HepG2 (cell line): ENCODE data around the gene ABCC8. TPM values are rescaled to one million over a fixed set of nuclear protein-coding genes. Genes with fewer than 3 reads are reported as not detected.

ENCODE experiments used
- AGO1 ChIP-seq: fragments of 200-400 bp; formaldehyde crosslinking; IDR thresholded peaks from 2 replicates; pipeline ENCODE4 v1.6.1; 2017; ENCODE audit warnings: mild to moderate bottlenecking, low read depth, low read length, moderate library complexity; ENCODE audit not compliant: poor library complexity, severe bottlenecking
- BCLAF1 ChIP-seq: fragments of 450-650 bp; IDR thresholded peaks from 2 replicates; pipeline ENCODE4 v1.6.1; 2017; ENCODE audit warnings: mild to moderate bottlenecking
- CEBPZ ChIP-seq: IDR thresholded peaks from 2 replicates; pipeline ENCODE4 v1.6.1; 2012; ENCODE audit warnings: low read length, improper control_type of control experiment
- FOXO1 ChIP-seq: sonication (generic); formaldehyde crosslinking; IDR thresholded peaks from 2 replicates; pipeline ENCODE4 v1.4.0; 2020; ENCODE audit warnings: missing genetic modification reagents
- GATAD2A ChIP-seq: IDR thresholded peaks from 2 replicates; pipeline ENCODE4 v1.6.1; 2016
- JARID2 ChIP-seq: sonication (generic); formaldehyde crosslinking; IDR thresholded peaks from 2 replicates; pipeline ENCODE4 v1.8.1; 2023; ENCODE audit warnings: missing genetic modification reagents, inconsistent platforms; ENCODE audit not compliant: insufficient replicate concordance
- KDM2A ChIP-seq: sonication (generic); formaldehyde crosslinking; IDR thresholded peaks from 2 replicates; pipeline ENCODE4 v1.4.0; 2020; ENCODE audit warnings: low read depth, missing genetic modification reagents, borderline replicate concordance
- MEF2D ChIP-seq: sonication (generic); formaldehyde crosslinking; IDR thresholded peaks from 2 replicates; pipeline ENCODE4 v1.5.1; 2020; ENCODE audit warnings: mild to moderate bottlenecking, missing genetic modification reagents
- PRDM4 ChIP-seq: sonication (generic); formaldehyde crosslinking; IDR thresholded peaks from 2 replicates; pipeline ENCODE4 v1.9.0; 2021; ENCODE audit warnings: missing genetic modification reagents, borderline replicate concordance
- RAD21 ChIP-seq: fragments of 450-650 bp; formaldehyde crosslinking; IDR thresholded peaks from 2 replicates; pipeline ENCODE4 v1.5.0; 2020; ENCODE audit warnings: mild to moderate bottlenecking
- RARG ChIP-seq: sonication (generic); formaldehyde crosslinking; IDR thresholded peaks from 2 replicates; pipeline ENCODE4 v1.4.0; 2020; ENCODE audit warnings: low read depth, mild to moderate bottlenecking, missing genetic modification reagents
- SOX13 ChIP-seq, 3 experiments: fragments of 450-650 bp in 1 of 3; sonication (generic) in 1 of 3; formaldehyde crosslinking in 1 of 3; IDR thresholded peaks in 2 of 3; conservative IDR thresholded peaks in 1 of 3; 2 replicates each; pipeline versions ENCODE4 v1.5.0 to v1.6.1; 2016 to 2020; ENCODE audit warnings: antibody characterized with exemption in 1 of 3, mild to moderate bottlenecking in 1 of 3, missing compliant biosample characterization in 1 of 3, missing genetic modification reagents in 1 of 3, moderate library complexity in 1 of 3
- TRIM24 ChIP-seq: sonication (generic); formaldehyde crosslinking; IDR thresholded peaks from 2 replicates; pipeline ENCODE4 v1.8.0; 2022; ENCODE audit warnings: mild to moderate bottlenecking, missing genetic modification reagents
- ZNF562 ChIP-seq: sonication (generic); formaldehyde crosslinking; IDR thresholded peaks from 2 replicates; pipeline ENCODE4 v1.8.0; 2022; ENCODE audit warnings: missing genetic modification reagents, borderline replicate concordance
- ZNF687 ChIP-seq: sonication (generic); formaldehyde crosslinking; IDR thresholded peaks from 2 replicates; pipeline ENCODE4 v1.5.1; 2020; ENCODE audit warnings: mild to moderate bottlenecking, missing genetic modification reagents, moderate library complexity
- polyA plus RNA-seq, 8 experiments: library from polyadenylated mRNA; depleted of rRNA in 3 of 8; stranded (reverse) in 7 of 8; unstranded in 1 of 8; fragments of >200 nt; fragmentation: Illumina TruSeq in 4 of 8; extraction: Trizol in 4 of 8; gene quantifications; 2 replicates each; pipeline versions ENCODE4 v1.2.1 to v1.2.3, GENCODE V29; 2011 to 2016; ENCODE audit warnings: low read depth in 4 of 8, missing spikeins in 1 of 8, mixed read lengths in 1 of 8; ENCODE audit not compliant: insufficient read depth in 1 of 8
- total RNA-seq, 5 experiments: library from RNA; depleted of rRNA; stranded (reverse); fragments of >200 nt; fragmentation: Illumina TruSeq; extraction: Trizol; gene quantifications; 2 replicates each; pipeline ENCODE4 v1.2.3, GENCODE V29; 2016; ENCODE audit warnings: low read depth in 1 of 5

The ABCC8 gene
- total and polyA plus RNA-seq, 2 of the 13 experiments (the other 11 are each of a cell fraction or from before 2014, with no cell fraction given), result not detected

GRCh38 chr11:17386331-17387084, 90.1 kb downstream of the ABCC8 start (continued):
- no peak for TF ChIP-seq PRDM4
- no peak for TF ChIP-seq BCLAF1
- TF ChIP-seq JARID2 (CRISPR knock-in tag), result no peak
- peak; percentile 68 for TF ChIP-seq RAD21 (CRISPR knock-in tag)
- no peak for TF ChIP-seq CEBPZ
- TF ChIP-seq TRIM24 (CRISPR knock-in tag), result no peak
- peak; percentile 36 for TF ChIP-seq AGO1
- TF ChIP-seq SOX13 (IDR thresholded peaks at IDR 0.05), result no peak
- TF ChIP-seq SOX13 (CRISPR knock-in tag; conservative IDR thresholded peaks at IDR 0.05 in 1 of 2, IDR thresholded peaks at IDR 0.05 in 1 of 2), result no peak
- TF ChIP-seq ZNF562, result no peak
- TF ChIP-seq MEF2D (CRISPR knock-in tag), result no peak
- peak; percentile 53 for TF ChIP-seq ZNF687 (CRISPR knock-in tag)
- 0 out of 2 replicates have a peak, but pooled peaks have one; percentile 24 for TF ChIP-seq FOXO1
- peak; percentile 59; the same call in 1 of the 2 replicates for TF ChIP-seq KDM2A (CRISPR knock-in tag)
- TF ChIP-seq GATAD2A (CRISPR knock-in tag), result 0 out of 2 replicates have a peak, but pooled peaks have one; percentile 21
- no peak for TF ChIP-seq RARG (CRISPR knock-in tag)
